HG03378 (cell line): Measurements from ENCODE around the gene PRKCA.
"Not testable (repeated sequence)": the region's sequence is repeated elsewhere in the genome, so short reads cannot be mapped to it uniquely, and the experiment has no call there.

Experiments used
- ATAC-seq: cut with Tn5 transposase; IDR thresholded peaks from one replicate; pipeline ENCODE4 v1.9.1; 2021; ENCODE audit warnings: mild to moderate bottlenecking, moderate library complexity; ENCODE audit not compliant: unreplicated experiment

PRKCA gene

DNA sequence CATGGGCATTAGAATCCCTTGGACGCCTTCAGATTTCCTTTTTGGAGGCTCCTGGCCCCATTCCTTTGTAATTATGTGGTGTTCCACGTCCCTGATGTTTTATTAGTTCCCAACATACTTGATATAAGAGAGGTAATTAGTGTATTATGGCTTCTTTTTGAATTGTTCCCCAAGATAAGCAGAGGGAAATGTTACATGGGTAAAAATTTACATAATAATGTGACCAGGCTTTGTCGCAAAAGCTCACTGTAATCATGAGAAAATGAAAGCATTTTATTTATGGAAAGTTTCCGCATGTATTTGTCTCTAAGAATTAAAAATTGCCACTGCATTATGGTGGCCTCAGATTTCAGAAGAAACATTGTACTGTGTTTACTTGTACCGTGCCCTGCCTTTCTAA is 177.8 kb downstream of the PRKCA start:
- no peak for ATAC-seq

DNA sequence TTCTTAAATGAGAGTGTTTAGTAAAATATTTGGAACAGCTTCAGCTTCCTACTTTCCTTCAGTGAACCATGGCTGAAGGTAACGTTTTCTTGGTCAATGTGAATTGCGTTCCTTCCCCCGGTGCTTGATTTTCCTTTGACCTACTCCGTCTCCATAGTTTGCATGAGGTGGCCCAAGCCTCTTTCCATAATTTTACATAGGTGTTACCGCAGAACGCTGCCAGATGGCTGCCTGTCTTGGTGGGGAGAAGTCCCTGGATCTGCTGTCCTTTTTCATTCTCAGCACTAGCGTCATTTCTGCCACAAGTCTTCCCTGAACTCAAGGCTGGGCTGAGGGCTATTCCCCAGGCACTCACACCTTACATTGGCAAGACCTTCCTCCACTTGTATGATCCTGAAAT is 178.4 kb downstream of the PRKCA start:
- no peak for ATAC-seq

- no peak for ATAC-seq
Measured at GRCh38 chr17:66481271-66481670, 178.9 kb downstream of the PRKCA start.

GRCh38 chr17:66483906-66484305 is 181.5 kb downstream of the PRKCA start:
- no peak for ATAC-seq

DNA sequence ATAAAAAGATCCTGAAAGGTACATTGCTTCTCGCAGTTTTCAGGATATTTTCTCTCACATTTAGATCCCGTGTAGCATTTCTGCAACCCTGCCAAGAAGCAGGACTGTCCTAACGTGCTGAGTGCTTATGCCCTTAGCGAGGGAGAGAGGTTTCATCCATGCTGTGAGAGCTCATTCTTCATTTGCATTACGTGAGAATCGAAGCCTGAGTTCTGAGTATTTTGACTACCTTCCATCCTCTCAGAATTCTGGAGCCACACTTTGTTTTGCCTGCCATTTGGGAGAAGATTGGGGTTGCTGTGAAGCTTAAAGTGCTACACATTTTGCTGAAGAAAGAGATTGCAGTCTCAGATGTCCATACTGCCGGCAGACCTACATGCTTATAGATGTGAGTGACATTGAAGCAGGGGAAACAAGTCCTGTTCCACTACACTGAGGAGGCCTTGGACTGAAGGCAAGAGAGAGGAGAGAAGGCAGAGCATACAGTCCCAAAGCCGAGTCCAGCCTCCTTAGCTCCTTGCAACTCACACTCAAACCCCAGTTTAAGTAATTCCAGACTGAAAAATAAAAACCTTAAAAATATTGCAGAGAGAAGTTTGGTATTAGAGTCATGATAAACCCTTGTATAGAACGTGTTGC is 183.0 kb downstream of the PRKCA start:
- ATAC-seq = no peak

- ATAC-seq = no peak
Measured at GRCh38 chr17:66487121-66487520, 184.7 kb downstream of the PRKCA start.

DNA sequence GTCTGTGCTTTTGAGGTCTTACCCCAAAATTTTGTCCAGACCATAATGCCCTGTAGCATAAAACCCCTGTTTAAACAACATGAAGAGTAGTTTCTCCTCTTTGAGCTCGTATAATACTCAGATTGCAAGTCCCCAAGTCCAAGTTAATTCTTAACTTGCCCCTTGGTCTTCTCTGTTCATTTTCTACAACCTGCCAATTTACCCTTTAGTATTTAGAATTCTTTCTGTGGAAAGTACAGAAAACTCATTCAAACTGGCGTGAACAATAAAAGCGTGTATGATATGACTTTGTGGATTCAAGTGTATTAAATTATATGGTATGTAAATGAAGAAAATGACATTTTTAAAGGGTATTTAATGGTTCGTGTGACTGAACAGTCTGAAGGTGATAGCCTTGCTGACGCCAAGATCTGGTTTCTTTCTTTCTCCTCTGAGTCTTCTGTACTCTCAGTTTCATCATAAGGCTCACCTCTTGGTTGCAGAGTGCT is 185.6 kb downstream of the PRKCA start:
- ATAC-seq = no peak

- no peak for ATAC-seq
Measured at GRCh38 chr17:66488864-66489263, 186.5 kb downstream of the PRKCA start.

DNA sequence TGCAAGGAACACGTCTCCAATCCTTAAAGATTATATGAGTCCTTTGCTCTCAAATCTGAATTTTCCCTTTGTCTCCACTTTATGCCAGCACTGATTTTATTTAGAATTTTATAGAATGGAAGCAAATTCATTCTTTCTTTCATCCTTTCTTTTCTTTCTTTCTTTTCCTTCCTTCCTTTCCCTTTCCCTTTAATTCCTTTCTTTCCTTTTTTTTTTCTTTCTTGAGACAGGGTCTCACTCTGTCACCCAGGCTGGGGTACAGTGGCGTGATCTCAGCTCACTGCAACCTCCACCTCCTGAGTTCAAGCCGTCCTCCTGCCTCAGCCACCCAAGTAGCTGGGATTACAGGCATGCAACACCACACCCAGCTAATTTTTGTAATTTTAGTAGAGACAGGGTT is 187.2 kb downstream of the PRKCA start:
- not testable (repeated sequence) for ATAC-seq

DNA sequence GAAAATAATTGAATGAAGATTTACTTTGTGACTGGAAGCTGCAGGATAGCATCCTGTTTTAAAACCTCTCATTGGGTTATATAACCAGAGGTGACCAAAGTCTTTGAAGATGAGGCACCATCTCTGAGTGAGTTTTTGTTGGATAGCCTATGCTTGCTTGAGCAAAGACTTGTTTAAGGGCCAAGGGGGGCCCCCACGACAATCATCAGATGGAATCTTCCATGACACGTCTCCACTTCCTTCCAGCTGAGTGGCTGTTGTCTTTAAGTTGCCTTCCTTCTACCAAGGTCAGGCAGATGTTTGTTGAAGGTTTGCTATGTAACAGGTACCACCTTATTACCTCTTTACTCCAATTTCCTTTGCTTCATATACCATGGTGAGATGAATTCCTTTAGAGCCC is 188.8 kb downstream of the PRKCA start:
- no peak for ATAC-seq

- no peak for ATAC-seq
Measured at GRCh38 chr17:66491665-66492064, 189.3 kb downstream of the PRKCA start.

GRCh38 chr17:66492080-66492479 is 189.7 kb downstream of the PRKCA start:
- no peak for ATAC-seq

- no peak for ATAC-seq
Measured at GRCh38 chr17:66492561-66493005, 190.2 kb downstream of the PRKCA start.

- ATAC-seq = no peak
Measured at GRCh38 chr17:66493283-66494019, 191.0 kb downstream of the PRKCA start.

- ATAC-seq = no peak
Measured at GRCh38 chr17:66494023-66494803, 191.8 kb downstream of the PRKCA start.

DNA sequence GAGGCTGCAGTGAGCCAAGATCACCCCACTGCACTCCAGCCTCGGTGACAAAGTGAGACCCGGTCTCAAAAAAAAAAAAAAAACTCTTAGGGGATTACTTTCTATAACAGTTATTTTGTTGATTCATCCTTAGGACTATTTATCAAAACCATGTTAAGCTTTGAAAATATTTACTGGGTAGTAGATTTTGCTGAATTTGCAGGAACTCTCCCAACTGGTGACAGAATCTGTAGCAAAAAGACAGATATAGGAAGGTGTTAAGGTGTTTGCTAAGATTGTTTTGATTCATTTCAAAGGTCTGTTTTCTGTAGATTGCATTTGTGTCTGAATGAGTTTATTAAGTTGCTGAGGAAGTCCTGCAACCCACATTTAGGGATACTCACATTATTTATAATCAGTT is 192.6 kb downstream of the PRKCA start:
- ATAC-seq = no peak

DNA sequence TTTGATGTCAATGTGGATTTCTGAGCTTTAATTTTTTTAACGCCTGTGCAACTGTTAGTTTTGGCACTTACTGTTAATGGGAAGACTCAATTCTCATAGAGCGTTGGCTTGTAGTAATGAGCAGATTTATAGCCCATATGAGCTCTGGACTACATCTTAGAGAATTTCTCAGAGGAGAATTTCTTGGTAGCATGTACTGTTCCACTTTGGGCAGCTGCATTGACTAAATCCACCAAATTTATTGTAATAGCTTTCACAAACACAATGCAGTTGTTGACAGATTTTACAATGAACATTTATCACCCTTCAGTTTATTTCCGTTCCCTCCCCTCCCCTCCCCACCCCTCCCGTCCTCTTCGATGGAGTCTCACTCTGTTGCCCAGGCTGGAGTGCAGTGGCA is 193.9 kb downstream of the PRKCA start:
- no peak for ATAC-seq

DNA sequence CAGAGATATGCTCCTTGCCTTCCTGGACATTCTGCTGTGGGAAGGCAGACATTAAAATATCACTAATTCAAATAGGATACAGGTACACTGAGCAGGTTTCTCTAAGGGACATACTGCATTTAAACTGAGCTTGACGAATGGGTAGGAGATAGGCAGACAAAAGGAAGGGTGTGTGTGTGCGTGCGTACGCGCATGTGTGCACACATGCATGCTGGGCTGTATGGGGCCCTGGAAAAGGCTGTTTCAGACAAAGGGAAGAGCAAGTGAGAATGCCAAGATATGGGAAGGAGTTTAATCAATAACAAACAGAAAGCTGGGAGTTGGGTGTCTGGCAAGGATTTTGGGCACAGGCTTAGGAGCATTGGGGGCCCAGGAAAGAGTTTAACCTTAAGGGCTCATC is 196.2 kb downstream of the PRKCA start:
- no peak for ATAC-seq

- ATAC-seq = no peak
Measured at GRCh38 chr17:66506641-66507040, 204.2 kb downstream of the PRKCA start.

GRCh38 chr17:66507103-66507923 is 204.9 kb downstream of the PRKCA start:
- ATAC-seq = no peak
